HepG2 (cell line): ENCODE data around the gene KRCC1. TPM values are rescaled to one million over a fixed set of nuclear protein-coding genes. Genes with fewer than 3 reads are reported as not detected.

Experiments used
- BRD4 ChIP-seq: sonication (generic); formaldehyde crosslinking; IDR thresholded peaks from 2 replicates; pipeline ENCODE4 v1.4.0; 2020; ENCODE audit warnings: missing genetic modification reagents
- ERF ChIP-seq: IDR thresholded peaks from 2 replicates; pipeline ENCODE4 v1.6.1; 2018; ENCODE audit warnings: missing biosample characterization, missing genetic modification reagents
- FOSL1 ChIP-seq: sonication (generic); formaldehyde crosslinking; IDR thresholded peaks from 2 replicates; pipeline ENCODE4 v1.9.0; 2021; ENCODE audit warnings: missing genetic modification reagents, borderline replicate concordance
- HMGXB3 ChIP-seq: sonication (generic); formaldehyde crosslinking; IDR thresholded peaks from 2 replicates; pipeline ENCODE4 v1.4.0; 2020; ENCODE audit warnings: missing genetic modification reagents, borderline replicate concordance
- HNF1B ChIP-seq: sonication (generic); formaldehyde crosslinking; IDR thresholded peaks from 2 replicates; pipeline ENCODE4 v1.5.1; 2020; ENCODE audit warnings: mild to moderate bottlenecking, moderate library complexity, missing genetic modification reagents
- MTA3 ChIP-seq: sonication (generic); formaldehyde crosslinking; IDR thresholded peaks from 2 replicates; pipeline ENCODE4 v1.4.0; 2020; ENCODE audit warnings: missing genetic modification reagents
- NKX3-1 ChIP-seq: sonication (generic); formaldehyde crosslinking; IDR thresholded peaks from 2 replicates; pipeline ENCODE4 v1.5.0; 2020; ENCODE audit warnings: missing genetic modification reagents
- RFX5 ChIP-seq: IDR thresholded peaks from 2 replicates; pipeline ENCODE4 v1.6.1; 2011; ENCODE audit warnings: low read depth, low read length, improper control_type of control experiment
- SIN3A ChIP-seq: IDR thresholded peaks from 2 replicates; pipeline ENCODE4 v1.6.1; 2011; ENCODE audit warnings: low read depth, mild to moderate bottlenecking, control low read depth, low read length, borderline replicate concordance
- SP2 ChIP-seq: sonication (generic); formaldehyde crosslinking; IDR thresholded peaks from 2 replicates; pipeline ENCODE4 v1.5.1; 2020; ENCODE audit warnings: mild to moderate bottlenecking, missing genetic modification reagents
- TEAD2 ChIP-seq: sonication (generic); formaldehyde crosslinking; IDR thresholded peaks from 2 replicates; pipeline ENCODE4 v1.9.0; 2021; ENCODE audit warnings: missing genetic modification reagents
- ZFP90 ChIP-seq: sonication (generic); formaldehyde crosslinking; IDR thresholded peaks from 2 replicates; pipeline ENCODE4 v1.8.0; 2022; ENCODE audit warnings: missing genetic modification reagents, mild to moderate bottlenecking, inconsistent platforms, borderline replicate concordance
- ZNF224 ChIP-seq: sonication (generic); formaldehyde crosslinking; IDR thresholded peaks from 2 replicates; pipeline ENCODE4 v1.5.0; 2020; ENCODE audit warnings: mild to moderate bottlenecking, missing genetic modification reagents
- ZNF251 ChIP-seq: sonication (generic); formaldehyde crosslinking; IDR thresholded peaks from 2 replicates; pipeline ENCODE4 v1.9.0; 2021; ENCODE audit warnings: mild to moderate bottlenecking, missing genetic modification reagents
- ZNF331 ChIP-seq: sonication (generic); formaldehyde crosslinking; IDR thresholded peaks from 2 replicates; pipeline ENCODE4 v1.4.0; 2020; ENCODE audit warnings: missing genetic modification reagents
- ZNF414 ChIP-seq: sonication (generic); formaldehyde crosslinking; IDR thresholded peaks from 2 replicates; pipeline ENCODE4 v1.5.0; 2020; ENCODE audit warnings: missing genetic modification reagents
- ZNF562 ChIP-seq: sonication (generic); formaldehyde crosslinking; IDR thresholded peaks from 2 replicates; pipeline ENCODE4 v1.8.0; 2022; ENCODE audit warnings: missing genetic modification reagents, borderline replicate concordance
- ZNF567 ChIP-seq: sonication (generic); formaldehyde crosslinking; IDR thresholded peaks from 2 replicates; pipeline ENCODE4 v1.8.1; 2023; ENCODE audit warnings: mild to moderate bottlenecking, missing genetic modification reagents, borderline replicate concordance
- polyA plus RNA-seq, 8 experiments: library from polyadenylated mRNA; depleted of rRNA in 3 of 8; stranded (reverse) in 7 of 8; unstranded in 1 of 8; fragments of >200 nt; fragmentation: Illumina TruSeq in 4 of 8; extraction: Trizol in 4 of 8; gene quantifications; 2 replicates each; pipeline versions ENCODE4 v1.2.1 to v1.2.3, GENCODE V29; 2011 to 2016; ENCODE audit warnings: low read depth in 4 of 8, missing spikeins in 1 of 8, mixed read lengths in 1 of 8; ENCODE audit not compliant: insufficient read depth in 1 of 8
- total RNA-seq, 5 experiments: library from RNA; depleted of rRNA; stranded (reverse); fragments of >200 nt; fragmentation: Illumina TruSeq; extraction: Trizol; gene quantifications; 2 replicates each; pipeline ENCODE4 v1.2.3, GENCODE V29; 2016; ENCODE audit warnings: low read depth in 1 of 5
- TF ChIP-seq, protein P1 (sequence below): sonication (generic); formaldehyde crosslinking; IDR thresholded peaks from 2 replicates; pipeline ENCODE4 v1.5.1; 2020; ENCODE audit warnings: missing genetic modification reagents, mild to moderate bottlenecking, borderline replicate concordance
- TF ChIP-seq, protein P2 (sequence below): IDR thresholded peaks from 2 replicates; pipeline ENCODE4 v1.6.1; 2016; ENCODE audit warnings: missing compliant biosample characterization, missing genetic modification reagents, borderline replicate concordance

KRCC1 gene
- total and polyA plus RNA-seq, 2 of the 13 experiments (the other 11 are each of a cell fraction or from before 2014, with no cell fraction given): 6.5 to 7.7 TPM

- TF ChIP-seq ZNF414 (CRISPR knock-in tag) (no peak), FOSL1 (CRISPR knock-in tag) (no peak), RFX5 (no peak), BRD4 (CRISPR knock-in tag) (no peak), ZNF224 (CRISPR knock-in tag) (no peak), HNF1B (0 out of 2 replicates have a peak, but pooled peaks have one; percentile 27), SP2 (CRISPR knock-in tag) (no peak), HMGXB3 (CRISPR knock-in tag) (no peak), ERF (CRISPR knock-in tag) (no peak; the same call in 1 of the 2 replicates), TEAD2 (CRISPR knock-in tag) (no peak), ZFP90 (CRISPR knock-in tag) (no peak), ZNF331 (CRISPR knock-in tag) (no peak), ZNF567 (no peak), SIN3A (no peak), ZNF562 (CRISPR knock-in tag) (no peak), MTA3 (CRISPR knock-in tag) (no peak), ZNF251 (CRISPR knock-in tag) (no peak), NKX3-1 (CRISPR knock-in tag) (peak; percentile 83)
- TF ChIP-seq, protein P1, sequence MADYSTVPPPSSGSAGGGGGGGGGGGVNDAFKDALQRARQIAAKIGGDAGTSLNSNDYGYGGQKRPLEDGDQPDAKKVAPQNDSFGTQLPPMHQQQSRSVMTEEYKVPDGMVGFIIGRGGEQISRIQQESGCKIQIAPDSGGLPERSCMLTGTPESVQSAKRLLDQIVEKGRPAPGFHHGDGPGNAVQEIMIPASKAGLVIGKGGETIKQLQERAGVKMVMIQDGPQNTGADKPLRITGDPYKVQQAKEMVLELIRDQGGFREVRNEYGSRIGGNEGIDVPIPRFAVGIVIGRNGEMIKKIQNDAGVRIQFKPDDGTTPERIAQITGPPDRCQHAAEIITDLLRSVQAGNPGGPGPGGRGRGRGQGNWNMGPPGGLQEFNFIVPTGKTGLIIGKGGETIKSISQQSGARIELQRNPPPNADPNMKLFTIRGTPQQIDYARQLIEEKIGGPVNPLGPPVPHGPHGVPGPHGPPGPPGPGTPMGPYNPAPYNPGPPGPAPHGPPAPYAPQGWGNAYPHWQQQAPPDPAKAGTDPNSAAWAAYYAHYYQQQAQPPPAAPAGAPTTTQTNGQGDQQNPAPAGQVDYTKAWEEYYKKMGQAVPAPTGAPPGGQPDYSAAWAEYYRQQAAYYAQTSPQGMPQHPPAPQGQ: no peak
- TF ChIP-seq, protein P2, sequence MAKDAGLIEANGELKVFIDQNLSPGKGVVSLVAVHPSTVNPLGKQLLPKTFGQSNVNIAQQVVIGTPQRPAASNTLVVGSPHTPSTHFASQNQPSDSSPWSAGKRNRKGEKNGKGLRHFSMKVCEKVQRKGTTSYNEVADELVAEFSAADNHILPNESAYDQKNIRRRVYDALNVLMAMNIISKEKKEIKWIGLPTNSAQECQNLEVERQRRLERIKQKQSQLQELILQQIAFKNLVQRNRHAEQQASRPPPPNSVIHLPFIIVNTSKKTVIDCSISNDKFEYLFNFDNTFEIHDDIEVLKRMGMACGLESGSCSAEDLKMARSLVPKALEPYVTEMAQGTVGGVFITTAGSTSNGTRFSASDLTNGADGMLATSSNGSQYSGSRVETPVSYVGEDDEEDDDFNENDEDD (CRISPR knock-in tag): no peak
Measured at GRCh38 chr2:88059979-88060906, 4.7 kb upstream of the KRCC1 start (continued).
